GM23248 (cell line): ENCODE results near the gene TM9SF3.

ENCODE experiments used
- EZH2 ChIP-seq: fragments of 200-600 bp; sonication (generic); IDR thresholded peaks from 2 replicates; pipeline ENCODE4 v1.6.1; 2018; ENCODE audit warnings: antibody characterized with exemption, mild to moderate bottlenecking; ENCODE audit not compliant: insufficient read depth, poor library complexity, severe bottlenecking
- EZH2phosphoT487 ChIP-seq: fragments of 200-600 bp; sonication (generic); IDR thresholded peaks from 2 replicates; pipeline ENCODE4 v1.6.1; 2018; ENCODE audit warnings: antibody characterized with exemption, moderate library complexity, mild to moderate bottlenecking, low read depth; ENCODE audit not compliant: insufficient read depth

- no peak for TF ChIP-seq EZH2
- no peak for TF ChIP-seq EZH2phosphoT487
Measured at GRCh38 chr10:96500519-96500918, 86.3 kb downstream of the TM9SF3 start.
